Liver (tissue), 3 donors: ENCODE data around the gene KDM1B.

Experiments used
- SP1 ChIP-seq: IDR thresholded peaks from 2 replicates; pipeline ENCODE4 v1.6.1; 2018; ENCODE audit warnings: antibody characterized with exemption, mild to moderate bottlenecking
- YY1 ChIP-seq: IDR thresholded peaks from 2 replicates; pipeline ENCODE4 v1.6.1; 2016; ENCODE audit warnings: antibody characterized with exemption, mild to moderate bottlenecking
- TF ChIP-seq, protein P1 (sequence below): fragments of 150-350 bp; IDR thresholded peaks from 2 replicates; pipeline ENCODE4 v1.5.1; 2017; ENCODE audit warnings: improper control_type of control experiment, low read depth, low read length; ENCODE audit not compliant: missing input control
- TF ChIP-seq, protein P2 (sequence below): IDR thresholded peaks from 2 replicates; pipeline ENCODE4 v1.6.1; 2016; ENCODE audit warnings: antibody characterized with exemption
- TF ChIP-seq, protein P3 (sequence below): IDR thresholded peaks from 2 replicates; pipeline ENCODE4 v1.6.1; 2016; ENCODE audit warnings: antibody characterized with exemption
- donor health status: healthy.
- donor health status: healthy.

DNA sequence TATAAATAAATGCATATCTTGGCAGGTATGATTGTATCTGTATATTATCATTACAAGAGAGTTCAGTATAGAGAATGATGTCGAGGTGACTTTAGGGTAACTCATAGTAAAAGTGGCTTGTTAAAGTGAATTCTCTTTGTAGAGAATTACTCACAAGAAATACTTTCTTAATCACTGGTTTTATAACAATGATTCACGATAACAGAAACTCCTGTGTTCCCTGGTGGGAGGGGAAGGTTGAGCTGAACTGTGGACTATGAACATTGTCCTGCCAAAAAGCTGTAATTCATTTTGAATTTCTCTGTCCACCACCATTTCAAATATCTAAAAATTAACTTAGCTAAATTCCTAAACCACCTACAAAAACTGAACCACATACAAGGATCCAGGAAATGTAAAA lies 8.1 kb upstream of the KDM1B start:
- TF ChIP-seq, protein P1, sequence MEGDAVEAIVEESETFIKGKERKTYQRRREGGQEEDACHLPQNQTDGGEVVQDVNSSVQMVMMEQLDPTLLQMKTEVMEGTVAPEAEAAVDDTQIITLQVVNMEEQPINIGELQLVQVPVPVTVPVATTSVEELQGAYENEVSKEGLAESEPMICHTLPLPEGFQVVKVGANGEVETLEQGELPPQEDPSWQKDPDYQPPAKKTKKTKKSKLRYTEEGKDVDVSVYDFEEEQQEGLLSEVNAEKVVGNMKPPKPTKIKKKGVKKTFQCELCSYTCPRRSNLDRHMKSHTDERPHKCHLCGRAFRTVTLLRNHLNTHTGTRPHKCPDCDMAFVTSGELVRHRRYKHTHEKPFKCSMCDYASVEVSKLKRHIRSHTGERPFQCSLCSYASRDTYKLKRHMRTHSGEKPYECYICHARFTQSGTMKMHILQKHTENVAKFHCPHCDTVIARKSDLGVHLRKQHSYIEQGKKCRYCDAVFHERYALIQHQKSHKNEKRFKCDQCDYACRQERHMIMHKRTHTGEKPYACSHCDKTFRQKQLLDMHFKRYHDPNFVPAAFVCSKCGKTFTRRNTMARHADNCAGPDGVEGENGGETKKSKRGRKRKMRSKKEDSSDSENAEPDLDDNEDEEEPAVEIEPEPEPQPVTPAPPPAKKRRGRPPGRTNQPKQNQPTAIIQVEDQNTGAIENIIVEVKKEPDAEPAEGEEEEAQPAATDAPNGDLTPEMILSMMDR, result no peak
- peak; percentile 66 for TF ChIP-seq SP1
- TF ChIP-seq, protein P2, sequence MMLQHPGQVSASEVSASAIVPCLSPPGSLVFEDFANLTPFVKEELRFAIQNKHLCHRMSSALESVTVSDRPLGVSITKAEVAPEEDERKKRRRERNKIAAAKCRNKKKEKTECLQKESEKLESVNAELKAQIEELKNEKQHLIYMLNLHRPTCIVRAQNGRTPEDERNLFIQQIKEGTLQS, result no peak
- TF ChIP-seq, protein P3, sequence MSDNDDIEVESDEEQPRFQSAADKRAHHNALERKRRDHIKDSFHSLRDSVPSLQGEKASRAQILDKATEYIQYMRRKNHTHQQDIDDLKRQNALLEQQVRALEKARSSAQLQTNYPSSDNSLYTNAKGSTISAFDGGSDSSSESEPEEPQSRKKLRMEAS, result no peak
- peak; percentile 91 for TF ChIP-seq YY1
